Caco-2 (cell line): ENCODE measurements around the gene NRXN2. TPM values are rescaled to one million over a fixed set of nuclear protein-coding genes. Genes with fewer than 3 reads are reported as not detected.
"Not testable (repeated sequence)": the region's sequence is repeated elsewhere in the genome, so short reads cannot be mapped to it uniquely, and the experiment has no call there.

Experiments
- BruUV-seq: library from RNA; stranded (reverse); fragments of 400-500 nt; replicated peaks from 2 replicates; lab custom pipeline; 2021; lab: Mats Ljungman, UMichigan
- CTCF ChIA-PET: fragments of 300-600 bp; sonication (Branson Sonifier 250); formaldehyde crosslinking; loops from one replicate; lab custom pipeline; 2022; ENCODE audit warnings: antibody characterized with exemption; lab: Charles Lee
- POLR2A ChIA-PET: fragments of 300-600 bp; sonication (Branson Sonifier 250); formaldehyde crosslinking; loops from one replicate; lab custom pipeline; 2022; ENCODE audit warnings: antibody characterized with exemption; lab: Charles Lee
- DNase-seq, 2 experiments: peaks; one replicate each; pipeline versions ENCODE4 v3.0.0 to v3.0.0-alpha.2; 2020 to 2022
- H3K27me3 ChIP-seq: replicated peaks from 2 replicates; pipeline ENCODE4 v1.6.0; 2011; ENCODE audit warnings: low read length; ENCODE audit not compliant: control insufficient read depth, insufficient read depth
- H3K36me3 ChIP-seq: 2 replicates; pipeline ENCODE4 v1.5.1; 2011; ENCODE audit warnings: low read length; ENCODE audit not compliant: control insufficient read depth, insufficient read depth
- H3K4me1 ChIP-seq: fragments of 250-450 bp; sonication (Bioruptor Pico); 2 replicates; pipeline ENCODE4 v1.5.1; 2020; ENCODE audit warnings: mild to moderate bottlenecking
- H3K4me3 ChIP-seq: 2 replicates; pipeline ENCODE4 v1.5.1; 2011; ENCODE audit warnings: low read depth, mild to moderate bottlenecking, control low read depth, low read length
- H3K9me3 ChIP-seq: fragments of 250-450 bp; sonication (Bioruptor Pico); 2 replicates; pipeline ENCODE4 v1.5.1; 2020; ENCODE audit warnings: mild to moderate bottlenecking, moderate library complexity
- H3K27ac Mint-ChIP-seq: one replicate; pipeline ENCODE4 v1.8.0; 2022; ENCODE audit warnings: mixed read lengths; ENCODE audit not compliant: unreplicated experiment
- H3K27me3 Mint-ChIP-seq: one replicate; pipeline ENCODE4 v1.8.0; 2022; ENCODE audit warnings: mixed read lengths; ENCODE audit not compliant: insufficient read depth, unreplicated experiment
- H3K36me3 Mint-ChIP-seq: one replicate; pipeline ENCODE4 v1.8.0; 2022; ENCODE audit warnings: mild to moderate bottlenecking, mixed read lengths; ENCODE audit not compliant: insufficient read depth, unreplicated experiment
- H3K4me1 Mint-ChIP-seq: one replicate; pipeline ENCODE4 v1.8.0; 2022; ENCODE audit warnings: low read depth, mixed read lengths; ENCODE audit not compliant: unreplicated experiment
- H3K4me3 Mint-ChIP-seq: one replicate; pipeline ENCODE4 v1.8.0; 2022; ENCODE audit warnings: mild to moderate bottlenecking, moderate library complexity, mixed read lengths; ENCODE audit not compliant: unreplicated experiment
- H3K9me3 Mint-ChIP-seq: one replicate; pipeline ENCODE4 v1.8.0; 2022; ENCODE audit warnings: mixed read lengths; ENCODE audit not compliant: unreplicated experiment
- CTCF ChIP-seq, 2 experiments: fragments of 200-600 bp in 1 of 2; IDR thresholded peaks; 1 replicate in 1 of 2; 2 replicates in 1 of 2; pipeline versions ENCODE4 v1.5.1 to v1.8.0; 2011 to 2022; ENCODE audit warnings: antibody characterized with exemption in 1 of 2, control low read depth in 1 of 2, inconsistent platforms in 1 of 2, low read depth in 1 of 2, low read length in 1 of 2, mild to moderate bottlenecking in 1 of 2, moderate library complexity in 1 of 2; ENCODE audit not compliant: insufficient read depth in 1 of 2, severe bottlenecking in 1 of 2, unreplicated experiment in 1 of 2
- intact Hi-C: fragments of 100-400 bp; cut with micrococcal nuclease; formaldehyde crosslinking; loops from one replicate; pipeline ENCODE4 v1.10.0; 2022; ENCODE audit not compliant: unreplicated experiment
- total RNA-seq: library from RNA; stranded (reverse); gene quantifications from 2 replicates; pipeline ENCODE4 v1.2.3, GENCODE V29; 2022

The NRXN2 gene
- total RNA-seq, 1 experiment from 2014 or later = 7.6 TPM

DNA sequence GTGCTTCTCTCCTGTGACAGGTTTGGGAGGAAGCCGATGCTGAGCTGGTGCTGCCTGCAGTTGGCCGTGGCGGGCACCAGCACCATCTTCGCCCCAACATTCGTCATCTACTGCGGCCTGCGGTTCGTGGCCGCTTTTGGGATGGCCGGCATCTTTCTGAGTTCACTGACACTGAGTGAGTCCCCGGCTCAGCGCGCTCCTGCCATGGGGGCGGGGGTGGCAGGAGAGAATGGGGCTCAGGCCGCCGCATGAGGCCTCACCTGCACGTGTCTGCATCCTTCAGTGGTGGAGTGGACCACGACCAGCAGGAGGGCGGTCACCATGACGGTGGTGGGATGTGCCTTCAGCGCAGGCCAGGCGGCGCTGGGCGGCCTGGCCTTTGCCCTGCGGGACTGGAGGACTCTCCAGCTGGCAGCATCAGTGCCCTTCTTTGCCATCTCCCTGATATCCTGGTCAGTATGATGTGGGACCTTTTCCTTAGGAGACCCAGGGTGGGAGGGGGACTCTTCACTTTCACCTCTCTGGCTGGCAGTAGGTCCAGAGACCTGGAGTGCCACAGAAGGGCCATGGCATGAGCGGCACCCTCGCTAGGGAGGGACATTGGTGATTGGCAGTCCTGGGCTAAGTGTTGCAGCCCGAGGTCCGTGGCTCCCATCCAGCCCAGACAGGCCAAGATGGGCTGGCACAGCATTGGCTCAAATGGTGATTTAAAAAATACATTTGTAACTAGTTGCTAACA, 160.8 kb downstream of the NRXN2 start:
- ChIA-PET POLR2A (interaction anchor here (0.6 kb wide), 1 partner anchor 23 kb away, joined by 4 read pairs; no protein-coding TSS in a partner anchor), CTCF (no interaction called here)
- Mint-ChIP-seq H3K9me3 (no peaks in the 10 kb centered on the region), H3K36me3 (peaks cover 36% of the 10 kb centered on the region), H3K27ac (no peak overlapping the region), H3K27me3 (no peaks in the 10 kb centered on the region), H3K4me1 (peaks cover 25% of the 10 kb centered on the region), H3K4me3 (no peak overlapping the region)
- no TSS peak for BruUV-seq
- Histone ChIP-seq H3K36me3 (no peaks in the 10 kb centered on the region), H3K27me3 (no peaks in the 10 kb centered on the region), H3K4me3 (no peak overlapping the region), H3K9me3 (no peaks in the 10 kb centered on the region), H3K4me1 (peaks cover 36% of the 10 kb centered on the region)
- TF ChIP-seq CTCF (IDR thresholded peaks at IDR 0.05; ENCODE audit: insufficient read depth in 1 of 2, low read depth in 1 of 2, low read length in 1 of 2, severe bottlenecking in 1 of 2, unreplicated experiment in 1 of 2) = no peak
- intact Hi-C loops = no loop called here
- no peak for DNase-seq

GRCh38 chr11:64561429-64561828, 161.6 kb downstream of the NRXN2 start:
- H3K4me3 ChIP-seq, H3K9me3 ChIP-seq, H3K27ac Mint-ChIP-seq, POLR2A ChIA-PET, DNase-seq, BruUV-seq, H3K27me3 Mint-ChIP-seq, H3K27me3 ChIP-seq, CTCF ChIA-PET, intact Hi-C loops, H3K9me3 Mint-ChIP-seq, H3K4me3 Mint-ChIP-seq, H3K36me3 ChIP-seq: not testable (repeated sequence)
- peaks cover 38% of the 10 kb centered on the region for H3K4me1 ChIP-seq
- Mint-ChIP-seq H3K4me1 (peaks cover 24% of the 10 kb centered on the region), H3K36me3 (peaks cover 31% of the 10 kb centered on the region)

DNA sequence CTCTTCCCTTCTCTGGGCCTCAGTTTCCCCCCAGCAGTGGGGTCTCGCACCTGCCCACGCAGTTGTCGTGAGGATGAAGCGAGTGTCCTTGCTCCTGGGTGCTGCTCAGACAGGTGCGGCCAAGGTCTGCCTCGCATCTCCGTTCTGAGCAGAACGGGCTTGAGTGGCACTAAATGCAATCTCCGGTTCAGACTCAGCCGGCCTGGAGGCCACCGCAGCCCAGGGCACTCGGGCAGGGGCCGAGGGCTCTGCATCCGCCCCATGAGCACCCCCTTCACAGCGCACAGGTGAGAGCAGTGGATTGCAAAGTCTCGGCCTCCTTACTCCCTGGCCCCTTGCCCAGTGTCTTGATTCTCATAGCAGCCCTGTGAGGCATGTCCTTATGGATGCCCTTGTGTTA, 162.1 kb downstream of the NRXN2 start:
- Mint-ChIP-seq H3K4me1 (peaks cover 27% of the 10 kb centered on the region), H3K4me3 (no peak overlapping the region), H3K27ac (peak overlapping the region; percentile 76), H3K27me3 (no peaks in the 10 kb centered on the region), H3K36me3 (peaks cover 29% of the 10 kb centered on the region), H3K9me3 (no peaks in the 10 kb centered on the region)
- Histone ChIP-seq H3K9me3 (no peaks in the 10 kb centered on the region), H3K4me1 (peaks cover 42% of the 10 kb centered on the region), H3K4me3 (no peak overlapping the region), H3K27me3 (no peaks in the 10 kb centered on the region), H3K36me3 (no peaks in the 10 kb centered on the region)
- intact Hi-C loops = no loop called here
- ChIA-PET POLR2A (no interaction called here), CTCF (no interaction called here)
- TF ChIP-seq CTCF (IDR thresholded peaks at IDR 0.05; ENCODE audit: insufficient read depth in 1 of 2, low read depth in 1 of 2, low read length in 1 of 2, severe bottlenecking in 1 of 2, unreplicated experiment in 1 of 2) = no peak
- DNase-seq = no peak
- BruUV-seq = no TSS peak
